AG04450 (cell line): ENCODE results near the gene COL6A3. TPM values are rescaled to one million over a fixed set of nuclear protein-coding genes. Genes with fewer than 3 reads are reported as not detected.

Source experiments
- CTCF ChIA-PET: fragments of 300-600, 350-600 bp; formaldehyde crosslinking; extraction: SDS; loops from one replicate; lab custom pipeline; 2022; ENCODE audit warnings: antibody characterized with exemption, inconsistent platforms; lab: Charles Lee
- POLR2A ChIA-PET: fragments of 350-600 bp; formaldehyde crosslinking; extraction: SDS; loops from one replicate; lab custom pipeline; 2021; ENCODE audit warnings: antibody characterized with exemption, inconsistent platforms; lab: Yijun Ruan, JAX
- DNase-seq: peaks from one replicate; pipeline ENCODE4 v3.0.0-alpha.2; 2011; ENCODE audit warnings: low read depth, low spot score
- H3K27ac ChIP-seq: one replicate; pipeline ENCODE4 v1.5.1; 2012; ENCODE audit warnings: low read depth, low read length, control low read depth
- H3K27me3 ChIP-seq: one replicate; pipeline ENCODE4 v1.6.0; 2012; ENCODE audit warnings: low read length; ENCODE audit not compliant: control insufficient read depth, insufficient read depth
- H3K4me3 ChIP-seq: 2 replicates; pipeline ENCODE4 v1.5.1; 2011; ENCODE audit warnings: mild to moderate bottlenecking, low read depth, low read length, control low read depth
- H3K9me3 ChIP-seq: 2 replicates; pipeline ENCODE4 v1.5.1; 2012; ENCODE audit warnings: low read length; ENCODE audit not compliant: control insufficient read depth, insufficient read depth
- CTCF ChIP-seq: IDR thresholded peaks from 2 replicates; pipeline ENCODE4 v1.5.1; 2011; ENCODE audit warnings: low read depth, low read length, control low read depth, inconsistent platforms
- polyA plus RNA-seq: library from polyadenylated mRNA; depleted of rRNA; stranded (reverse); fragments of >200 nt; gene quantifications from 2 replicates; pipeline ENCODE4 v1.2.3, GENCODE V29; 2011

Gene COL6A3
- polyA plus RNA-seq, 1 experiment: 1,384 TPM

GRCh38 chr2:237324405-237324831 is 89.5 kb downstream of the COL6A3 start:
- POLR2A ChIA-PET: interaction anchor here (0.7 to 1.3 kb wide), 2 partner anchors 127 to 244 kb away, joined by 3 to 4 read pairs; no protein-coding TSS in a partner anchor
- DNase-seq: peak; percentile 74
- no peak for TF ChIP-seq CTCF
- CTCF ChIA-PET: no interaction called here
- no peaks in the 10 kb centered on the region for H3K27me3 ChIP-seq
- H3K27ac ChIP-seq: peak overlapping the region; percentile 93
- H3K4me3 ChIP-seq: no peak overlapping the region
- no peaks in the 10 kb centered on the region; the same call in 1 of the 2 replicates for H3K9me3 ChIP-seq

DNA sequence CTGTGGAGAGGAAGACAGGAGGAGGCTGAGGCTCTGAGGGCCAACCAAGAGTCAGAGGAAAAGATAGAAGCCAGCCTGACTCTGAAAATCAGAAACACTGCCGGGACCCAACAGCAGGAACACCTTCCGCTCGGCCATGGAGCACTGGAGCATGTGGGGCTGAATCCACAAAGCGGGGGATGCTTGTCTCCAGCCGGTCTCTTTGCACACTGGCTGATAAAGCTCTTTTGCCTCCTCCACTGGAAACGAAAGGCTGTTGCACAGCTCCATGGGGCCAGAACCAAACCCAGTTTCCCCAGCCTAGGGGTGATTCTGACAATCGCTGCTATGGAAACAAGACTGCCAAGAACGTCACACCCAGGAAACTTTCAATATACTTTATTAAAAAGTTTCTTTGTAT is 90.3 kb downstream of the COL6A3 start:
- TF ChIP-seq CTCF: no peak
- CTCF ChIA-PET: no interaction called here
- POLR2A ChIA-PET: interaction anchor here (0.7 to 1.3 kb wide), 3 partner anchors 10 to 244 kb away, joined by 3 to 4 read pairs (median 3); no protein-coding TSS in a partner anchor
- Histone ChIP-seq H3K27ac (peak overlapping the region; percentile 80), H3K27me3 (no peaks in the 10 kb centered on the region), H3K4me3 (no peak overlapping the region), H3K9me3 (no peaks in the 10 kb centered on the region; the same call in 1 of the 2 replicates)
- DNase-seq: no peak

GRCh38 chr2:237322564-237322963 is 91.4 kb downstream of the COL6A3 start:
- CTCF ChIA-PET: interaction anchor here (1.2 to 1.4 kb wide), 2 partner anchors 157 to 200 kb away, joined by 3 to 6 read pairs; no protein-coding TSS in a partner anchor

GRCh38 chr2:237321746-237322145 is 92.2 kb downstream of the COL6A3 start:
- CTCF ChIA-PET: interaction anchor here (1.2 to 1.4 kb wide), 2 partner anchors 156 to 200 kb away, joined by 3 to 6 read pairs; no protein-coding TSS in a partner anchor

More at GRCh38 chr2:237322564-237322963, 91.4 kb downstream of the COL6A3 start:
- H3K9me3 ChIP-seq: no peaks in the 10 kb centered on the region; the same call in 1 of the 2 replicates
- no peak overlapping the region for H3K4me3 ChIP-seq
- POLR2A ChIA-PET: no interaction called here
- no peaks in the 10 kb centered on the region for H3K27me3 ChIP-seq
- peak overlapping the region; percentile 80 for H3K27ac ChIP-seq
- no peak for DNase-seq
- peak; percentile 41 for TF ChIP-seq CTCF

More at GRCh38 chr2:237321746-237322145, 92.2 kb downstream of the COL6A3 start:
- no peak for DNase-seq
- Histone ChIP-seq H3K27ac (peak overlapping the region; percentile 80), H3K4me3 (no peak overlapping the region), H3K9me3 (no peaks in the 10 kb centered on the region; the same call in 1 of the 2 replicates), H3K27me3 (no peaks in the 10 kb centered on the region)
- POLR2A ChIA-PET: no interaction called here
- no peak for TF ChIP-seq CTCF
